Measurements from ENCODE around the gene CELSR1.

GRCh38 chr22:46326066-46326680 is 211.2 kb downstream of the CELSR1 start:
- TF ChIP-seq CTCF (IDR thresholded peaks at IDR 0.05; ENCODE audit: low read depth, low read length, poor library complexity, severe bottlenecking) (no peak), EZH2phosphoT487 (IDR thresholded peaks at IDR 0.05; ENCODE audit: borderline replicate concordance, low read length) (no peak)

Data from DOHH2 (cell line).